ENCODE data around the gene BPHL.

- TF ChIP-seq EZH2phosphoT487 (conservative IDR thresholded peaks at IDR 0.05; ENCODE audit: low read length), result no peak
- TF ChIP-seq CTCF (IDR thresholded peaks at IDR 0.05; ENCODE audit: insufficient read depth, low read length, poor library complexity, severe bottlenecking), result no peak
Measured at GRCh38 chr6:3076320-3076719, 42.2 kb upstream of the BPHL start.
